Activated naive CD8-positive, alpha-beta T cell (primary cell): ENCODE measurements around the gene USP9Y.
"Not testable (repeated sequence)": the region's sequence is repeated elsewhere in the genome, so short reads cannot be mapped to it uniquely, and the experiment has no call there.

Source experiments
- H3K27ac Mint-ChIP-seq: one replicate; pipeline ENCODE4 v1.8.0; 2021; ENCODE audit warnings: mixed read lengths
- H3K27me3 Mint-ChIP-seq: one replicate; pipeline ENCODE4 v1.8.0; 2021; ENCODE audit warnings: mixed read lengths
- H3K36me3 Mint-ChIP-seq: one replicate; pipeline ENCODE4 v1.8.0; 2021; ENCODE audit warnings: mixed read lengths
- H3K4me1 Mint-ChIP-seq: one replicate; pipeline ENCODE4 v1.8.0; 2021; ENCODE audit warnings: low read depth, mixed read lengths
- H3K4me3 Mint-ChIP-seq: one replicate; pipeline ENCODE4 v1.8.0; 2021; ENCODE audit warnings: mild to moderate bottlenecking, mixed read lengths
- H3K9me3 Mint-ChIP-seq: one replicate; pipeline ENCODE4 v1.8.0; 2021; ENCODE audit warnings: low read depth, mixed read lengths

Gene USP9Y

GRCh38 chrY:12701181-12701695 lies at the start of gene USP9Y:
TSS of gene USP9Y (plus strand) at chrY:12701231. CDS start at chrY:12709448, 8,217 bp downstream.
- H3K4me3 Mint-ChIP-seq: no peak within 1 kb of the TSS
- H3K27ac Mint-ChIP-seq: no peak within 1 kb of the TSS
- peaks cover 48% of the 10 kb centered on the region for H3K36me3 Mint-ChIP-seq
- H3K27me3 Mint-ChIP-seq: no peaks in the 10 kb centered on the region
- peaks cover 8% of the 10 kb centered on the region for H3K4me1 Mint-ChIP-seq
- no peaks in the 10 kb centered on the region for H3K9me3 Mint-ChIP-seq

GRCh38 chrY:12651621-12652036 lies 49.4 kb upstream of the USP9Y start:
- Mint-ChIP-seq H3K4me1 (no peaks in the 10 kb centered on the region), H3K4me3 (no peak overlapping the region), H3K36me3 (no peaks in the 10 kb centered on the region), H3K27me3 (no peaks in the 10 kb centered on the region), H3K27ac (no peak overlapping the region), H3K9me3 (peaks cover 7% of the 10 kb centered on the region)

GRCh38 chrY:12661745-12662681 lies 39.0 kb upstream of the USP9Y start:
- Mint-ChIP-seq H3K27ac (peak overlapping the region; percentile 98), H3K4me3 (peak overlapping the region; percentile 98), H3K9me3 (no peaks in the 10 kb centered on the region)

GRCh38 chrY:12662745-12663591 lies 38.1 kb upstream of the USP9Y start:
- peaks cover 41% of the 10 kb centered on the region for H3K4me1 Mint-ChIP-seq
- peak overlapping the region; percentile 98 for H3K4me3 Mint-ChIP-seq
- H3K9me3 Mint-ChIP-seq: no peaks in the 10 kb centered on the region
- H3K27ac Mint-ChIP-seq: peak overlapping the region; percentile 98
- no peaks in the 10 kb centered on the region for H3K27me3 Mint-ChIP-seq
- H3K36me3 Mint-ChIP-seq: peaks cover 7% of the 10 kb centered on the region

More at GRCh38 chrY:12661745-12662681, 39.0 kb upstream of the USP9Y start:
- no peaks in the 10 kb centered on the region for H3K27me3 Mint-ChIP-seq
- peaks cover 32% of the 10 kb centered on the region for H3K4me1 Mint-ChIP-seq
- H3K36me3 Mint-ChIP-seq: peaks cover 5% of the 10 kb centered on the region

GRCh38 chrY:12663845-12664244 lies 37.2 kb upstream of the USP9Y start:
- not testable (repeated sequence) for H3K9me3 Mint-ChIP-seq, H3K36me3 Mint-ChIP-seq, H3K27me3 Mint-ChIP-seq
- H3K4me1 Mint-ChIP-seq: peaks cover 50% of the 10 kb centered on the region
- peak overlapping the region; percentile 98 for H3K4me3 Mint-ChIP-seq
- H3K27ac Mint-ChIP-seq: peak overlapping the region; percentile 98

- Mint-ChIP-seq H3K4me3 (peak overlapping the region; percentile 3), H3K27ac (no peak overlapping the region), H3K9me3 (no peaks in the 10 kb centered on the region), H3K27me3 (no peaks in the 10 kb centered on the region), H3K4me1 (peaks cover 46% of the 10 kb centered on the region), H3K36me3 (peaks cover 5% of the 10 kb centered on the region)
Measured at GRCh38 chrY:12678111-12678510, 22.9 kb upstream of the USP9Y start.

- H3K4me3 Mint-ChIP-seq: peak overlapping the region; percentile 40
- peaks cover 5% of the 10 kb centered on the region for H3K36me3 Mint-ChIP-seq
- H3K27ac Mint-ChIP-seq: peak overlapping the region; percentile 68
- no peaks in the 10 kb centered on the region for H3K9me3 Mint-ChIP-seq
- no peaks in the 10 kb centered on the region for H3K27me3 Mint-ChIP-seq
- H3K4me1 Mint-ChIP-seq: peaks cover 44% of the 10 kb centered on the region
Measured at GRCh38 chrY:12681535-12681934, 19.5 kb upstream of the USP9Y start.

- Mint-ChIP-seq H3K4me1 (peaks cover 8% of the 10 kb centered on the region), H3K27me3 (no peaks in the 10 kb centered on the region), H3K4me3 (no peak overlapping the region), H3K36me3 (peaks cover 28% of the 10 kb centered on the region), H3K9me3 (peaks cover 4% of the 10 kb centered on the region), H3K27ac (no peak overlapping the region)
Measured at GRCh38 chrY:12688337-12688736, 12.7 kb upstream of the USP9Y start.

- Mint-ChIP-seq H3K36me3 (peaks cover 42% of the 10 kb centered on the region), H3K9me3 (no peaks in the 10 kb centered on the region), H3K4me1 (peaks cover 4% of the 10 kb centered on the region), H3K4me3 (no peak overlapping the region), H3K27ac (no peak overlapping the region), H3K27me3 (no peaks in the 10 kb centered on the region)
Measured at GRCh38 chrY:12700087-12700486, 944 bp upstream of the USP9Y start.

- no peak overlapping the region for H3K27ac Mint-ChIP-seq
- H3K4me3 Mint-ChIP-seq: no peak overlapping the region
- no peaks in the 10 kb centered on the region for H3K9me3 Mint-ChIP-seq
- H3K27me3 Mint-ChIP-seq: no peaks in the 10 kb centered on the region
- peaks cover 9% of the 10 kb centered on the region for H3K4me1 Mint-ChIP-seq
- peaks cover 48% of the 10 kb centered on the region for H3K36me3 Mint-ChIP-seq
Measured at GRCh38 chrY:12702174-12702573, 1.1 kb downstream of the USP9Y start.

GRCh38 chrY:12710460-12710859 lies 9.4 kb downstream of the USP9Y start:
- Mint-ChIP-seq H3K27me3 (no peaks in the 10 kb centered on the region), H3K9me3 (no peaks in the 10 kb centered on the region), H3K4me3 (no peak overlapping the region), H3K4me1 (peaks cover 31% of the 10 kb centered on the region), H3K27ac (no peak overlapping the region), H3K36me3 (peaks cover 8% of the 10 kb centered on the region)

- Mint-ChIP-seq H3K9me3 (no peaks in the 10 kb centered on the region), H3K4me3 (no peak overlapping the region), H3K27me3 (no peaks in the 10 kb centered on the region), H3K36me3 (peaks cover 3% of the 10 kb centered on the region), H3K4me1 (peaks cover 27% of the 10 kb centered on the region), H3K27ac (no peak overlapping the region)
Measured at GRCh38 chrY:12715376-12715775, 14.3 kb downstream of the USP9Y start.

- Mint-ChIP-seq H3K36me3 (peaks cover 6% of the 10 kb centered on the region), H3K4me3 (no peak overlapping the region), H3K27ac (peak overlapping the region; percentile 75), H3K4me1 (peaks cover 18% of the 10 kb centered on the region), H3K9me3 (no peaks in the 10 kb centered on the region), H3K27me3 (no peaks in the 10 kb centered on the region)
Measured at GRCh38 chrY:12729746-12730145, 28.7 kb downstream of the USP9Y start.

- Mint-ChIP-seq H3K27ac (peak overlapping the region; percentile 81), H3K4me1 (peaks cover 16% of the 10 kb centered on the region), H3K9me3 (no peaks in the 10 kb centered on the region), H3K27me3 (no peaks in the 10 kb centered on the region), H3K36me3 (peaks cover 4% of the 10 kb centered on the region), H3K4me3 (peak overlapping the region; percentile 22)
Measured at GRCh38 chrY:12733625-12734024, 32.6 kb downstream of the USP9Y start.

GRCh38 chrY:12734051-12734450 lies 33.0 kb downstream of the USP9Y start:
- H3K4me1 Mint-ChIP-seq: peaks cover 16% of the 10 kb centered on the region
- peaks cover 4% of the 10 kb centered on the region for H3K36me3 Mint-ChIP-seq
- no peaks in the 10 kb centered on the region for H3K27me3 Mint-ChIP-seq
- peak overlapping the region; percentile 64 for H3K27ac Mint-ChIP-seq
- H3K9me3 Mint-ChIP-seq: no peaks in the 10 kb centered on the region
- H3K4me3 Mint-ChIP-seq: peak overlapping the region; percentile 22
